PC-9 (cell line): ENCODE results near the gene ANKRD36B.
"Not testable (repeated sequence)": the region's sequence is repeated elsewhere in the genome, so short reads cannot be mapped to it uniquely, and the experiment has no call there.

Source experiments
- CTCF ChIP-seq: fragments of 200-600 bp; sonication (generic); conservative IDR thresholded peaks from 2 replicates; pipeline ENCODE4 v1.6.1; 2017; ENCODE audit warnings: mixed run types, antibody characterized with exemption, mild to moderate bottlenecking, moderate library complexity
- EZH2 ChIP-seq: fragments of 200-600 bp; sonication (generic); IDR thresholded peaks from 2 replicates; pipeline ENCODE4 v1.8.0; 2017; ENCODE audit warnings: antibody characterized with exemption, low read depth

DNA sequence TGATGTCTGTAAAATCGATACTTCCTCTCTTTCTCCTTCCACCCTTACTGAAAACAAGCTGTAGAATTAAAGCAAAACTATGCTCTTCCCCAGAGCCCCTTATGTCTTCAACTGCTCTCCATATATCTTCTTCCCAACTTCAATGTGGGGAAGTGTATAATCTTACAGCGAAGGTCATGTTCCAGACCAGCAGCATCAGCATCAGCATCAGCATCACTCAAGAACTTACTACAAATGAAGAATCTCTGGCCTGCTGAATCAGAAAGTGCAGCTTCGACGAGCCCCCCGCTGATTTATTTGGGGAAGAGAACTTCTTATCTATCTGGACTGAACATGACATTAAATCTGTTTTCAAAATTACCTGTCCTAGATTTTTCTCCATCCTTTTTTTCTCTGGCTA lies 40.6 kb downstream of the ANKRD36B start:
- not testable (repeated sequence) for TF ChIP-seq CTCF, EZH2
